Left lung (tissue), 10 donors: ENCODE results near the gene PON3. TPM values are rescaled to one million over a fixed set of nuclear protein-coding genes. Genes with fewer than 3 reads are reported as not detected.

Experiments used
- ATAC-seq: fragments of 200-7000 bp; cut with Tn5 transposase; one replicate; pipeline ENCODE4 v1.9.1; 2020; ENCODE audit warnings: moderate library complexity
- DNase-seq, 4 donors: peaks; one replicate each; pipeline ENCODE4 v3.0.0-alpha.2; 2013 to 2020
- H3K27ac ChIP-seq, 2 donors: fragments of 200-600 bp; sonication (generic) in 1 of 2; one replicate each; pipeline versions ENCODE4 v1.5.0 to v1.8.0; 2020 to 2021
- H3K27me3 ChIP-seq, 2 donors: fragments of 200-600 bp; sonication (generic) in 1 of 2; one replicate each; pipeline versions ENCODE4 v1.5.0 to v1.8.0; 2020 to 2021
- H3K36me3 ChIP-seq, 2 donors: fragments of 200-600 bp; sonication (generic) in 1 of 2; one replicate each; pipeline versions ENCODE4 v1.5.0 to v1.8.0; 2020 to 2021
- H3K4me1 ChIP-seq, 2 donors: fragments of 200-600 bp; one replicate each; pipeline ENCODE4 v1.8.0; 2021
- H3K4me3 ChIP-seq, 2 donors: fragments of 200-600 bp; sonication (generic) in 1 of 2; one replicate each; pipeline versions ENCODE4 v1.5.0 to v1.8.0; 2020 to 2021; ENCODE audit warnings: mild to moderate bottlenecking in 1 of 2
- H3K9me3 ChIP-seq, 2 donors: fragments of 200-600 bp; sonication (generic) in 1 of 2; one replicate each; pipeline versions ENCODE4 v1.5.0 to v1.8.0; 2020 to 2021
- intact Hi-C, 2 donors: fragments of 100-400 bp; cut with DNase I; formaldehyde crosslinking; loops; one replicate each; pipeline versions ENCODE4 v1.11.2 to v1.14.2; 2022
- polyA plus RNA-seq, 6 donors: library from polyadenylated mRNA; unstranded; fragments of 120-200 nt; gene quantifications; one replicate each; pipeline ENCODE4 v1.2.1, GENCODE V29; 2013; ENCODE audit not compliant: insufficient read length in 6 of 6
- total RNA-seq, 2 donors: library from RNA; stranded (reverse); fragmentation: NEBNext Ultra II Directional; extraction: Animal tissue kit (Norgen Biotek cat#: 25700); gene quantifications; one replicate each; pipeline ENCODE4 v1.2.1, GENCODE V29; 2021
- TF ChIP-seq, protein P1 (sequence below), 2 donors: fragments of 200-600 bp; sonication (generic) in 1 of 2; IDR thresholded peaks; one replicate each; pipeline versions ENCODE4 v1.5.0 to v1.8.0; 2021; ENCODE audit warnings: antibody characterized with exemption in 2 of 2
- donor health status: DM: no; HTN: yes; CAD: no.
- donor health status: DM: no; HTN: no; CAD: no.

Gene PON3
- total and polyA plus RNA-seq, 8 donors, result 13.5 to 49.3 (median 16.5) TPM

DNA sequence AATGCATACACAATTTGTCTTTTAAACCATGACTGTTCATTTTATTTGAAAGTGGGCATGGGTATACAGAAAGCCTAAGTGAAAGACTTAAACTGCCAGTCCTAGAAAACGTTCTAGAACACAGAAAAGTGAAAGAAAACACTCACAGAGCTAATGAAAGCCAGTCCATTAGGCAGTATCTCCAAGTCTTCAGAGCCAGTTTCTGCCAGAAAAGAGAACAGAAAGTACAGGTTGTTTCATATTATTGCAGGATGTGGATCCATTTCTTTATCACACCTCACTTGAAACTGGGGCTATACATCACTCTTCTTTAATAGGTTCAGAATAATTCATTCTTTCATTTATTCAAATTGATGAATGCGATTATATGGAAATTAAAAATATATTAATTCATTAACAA lies 79.6 kb downstream of the PON3 start:
- H3K4me1 ChIP-seq, result no peaks in the 10 kb centered on the region
- TF ChIP-seq, protein P1, sequence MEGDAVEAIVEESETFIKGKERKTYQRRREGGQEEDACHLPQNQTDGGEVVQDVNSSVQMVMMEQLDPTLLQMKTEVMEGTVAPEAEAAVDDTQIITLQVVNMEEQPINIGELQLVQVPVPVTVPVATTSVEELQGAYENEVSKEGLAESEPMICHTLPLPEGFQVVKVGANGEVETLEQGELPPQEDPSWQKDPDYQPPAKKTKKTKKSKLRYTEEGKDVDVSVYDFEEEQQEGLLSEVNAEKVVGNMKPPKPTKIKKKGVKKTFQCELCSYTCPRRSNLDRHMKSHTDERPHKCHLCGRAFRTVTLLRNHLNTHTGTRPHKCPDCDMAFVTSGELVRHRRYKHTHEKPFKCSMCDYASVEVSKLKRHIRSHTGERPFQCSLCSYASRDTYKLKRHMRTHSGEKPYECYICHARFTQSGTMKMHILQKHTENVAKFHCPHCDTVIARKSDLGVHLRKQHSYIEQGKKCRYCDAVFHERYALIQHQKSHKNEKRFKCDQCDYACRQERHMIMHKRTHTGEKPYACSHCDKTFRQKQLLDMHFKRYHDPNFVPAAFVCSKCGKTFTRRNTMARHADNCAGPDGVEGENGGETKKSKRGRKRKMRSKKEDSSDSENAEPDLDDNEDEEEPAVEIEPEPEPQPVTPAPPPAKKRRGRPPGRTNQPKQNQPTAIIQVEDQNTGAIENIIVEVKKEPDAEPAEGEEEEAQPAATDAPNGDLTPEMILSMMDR (IDR thresholded peaks at IDR 0.05), result no peak
- DNase-seq, result no peak
- H3K4me3 ChIP-seq, result no peak overlapping the region
- H3K27me3 ChIP-seq, result no peaks in the 10 kb centered on the region
- intact Hi-C loops, result no loop called here
- no peaks in the 10 kb centered on the region for H3K36me3 ChIP-seq
- ATAC-seq, result no peak
- H3K9me3 ChIP-seq, result no peaks in the 10 kb centered on the region
- H3K27ac ChIP-seq, result no peak overlapping the region

DNA sequence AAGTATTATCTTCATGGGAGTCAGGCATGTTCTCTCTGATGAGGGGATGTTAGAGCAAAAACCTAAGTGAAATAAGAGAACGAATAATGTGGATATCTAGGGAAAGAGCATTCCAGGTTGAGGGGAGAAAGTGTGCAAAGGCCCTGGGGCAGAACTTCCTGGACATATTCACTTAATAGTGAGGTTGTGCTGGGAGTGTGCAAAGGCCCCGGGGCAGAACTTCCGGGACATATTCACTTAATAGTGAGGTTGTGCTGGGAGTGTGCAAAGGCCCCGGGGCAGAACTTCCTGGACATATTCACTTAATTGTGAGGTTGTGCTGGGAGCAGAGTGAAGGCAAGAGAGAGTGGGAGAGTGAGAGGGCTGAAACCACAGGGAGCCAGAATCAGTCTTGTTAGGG lies 83.6 kb downstream of the PON3 start:
- Histone ChIP-seq H3K9me3 (no peaks in the 10 kb centered on the region), H3K27ac (no peak overlapping the region), H3K27me3 (no peaks in the 10 kb centered on the region), H3K4me3 (no peak overlapping the region), H3K36me3 (no peaks in the 10 kb centered on the region), H3K4me1 (no peaks in the 10 kb centered on the region)
- intact Hi-C loops, result no loop called here
- ATAC-seq (no peak), DNase-seq (no peak)
- TF ChIP-seq, protein P1 (IDR thresholded peaks at IDR 0.05), result no peak

DNA sequence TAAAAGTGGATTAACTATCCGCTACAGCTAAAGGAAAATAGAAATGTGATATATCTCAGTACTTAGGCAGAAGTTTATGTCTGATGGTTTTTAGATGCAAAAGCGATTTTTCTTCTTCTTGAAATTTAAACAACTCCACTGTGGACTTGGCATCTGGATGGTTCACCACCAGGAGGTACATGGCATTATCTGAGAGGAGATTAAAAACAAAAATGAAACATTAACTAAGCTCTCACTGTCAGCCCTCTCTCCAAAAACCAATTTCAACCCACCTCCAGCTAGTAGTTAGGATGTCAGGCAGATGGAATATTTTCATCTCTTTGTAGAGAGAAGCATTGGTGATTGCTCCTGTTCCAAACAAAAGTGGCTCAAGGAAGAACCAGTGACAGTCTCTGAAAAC lies 84.8 kb downstream of the PON3 start:
- Histone ChIP-seq H3K36me3 (no peaks in the 10 kb centered on the region), H3K27me3 (no peaks in the 10 kb centered on the region), H3K27ac (no peak overlapping the region), H3K9me3 (no peaks in the 10 kb centered on the region), H3K4me1 (no peaks in the 10 kb centered on the region), H3K4me3 (no peak overlapping the region)
- no peak for ATAC-seq
- TF ChIP-seq, protein P1 (IDR thresholded peaks at IDR 0.05), result no peak
- intact Hi-C loops, result no loop called here
- DNase-seq, result no peak

GRCh38 chr7:95309951-95310350 lies 86.2 kb downstream of the PON3 start:
- no peak overlapping the region for H3K27ac ChIP-seq

More at GRCh38 chr7:95309951-95310350, 86.2 kb downstream of the PON3 start:
- DNase-seq (no peak), ATAC-seq (no peak)
- Histone ChIP-seq H3K36me3 (no peaks in the 10 kb centered on the region), H3K4me3 (no peak overlapping the region), H3K4me1 (no peaks in the 10 kb centered on the region), H3K9me3 (no peaks in the 10 kb centered on the region), H3K27me3 (no peaks in the 10 kb centered on the region)
- TF ChIP-seq, protein P1 (IDR thresholded peaks at IDR 0.05), result no peak
- intact Hi-C loops, result no loop called here

Other genes with a start within 250 kb of the PON3 start
- under 1 TPM; 0.42 to 0.67 TPM for gene PON1, start 71.8 kb downstream of the PON3 start, total RNA-seq
- gene PON1, start 71.8 kb downstream of the PON3 start, polyA plus RNA-seq, result 1 to 10 TPM in 3 of 6 donors, under 1 TPM in 3; 0.59 to 1.7 (median 1.0) TPM
- gene PON2, start 38.7 kb upstream of the PON3 start, total RNA-seq, result 100 to 1,000 TPM; 192 to 277 TPM
- gene PON2, start 38.7 kb upstream of the PON3 start, polyA plus RNA-seq, result 100 to 1,000 TPM; 290 to 511 (median 299) TPM
- gene ASB4, start 89.6 kb upstream of the PON3 start, total RNA-seq, result under 1 TPM; 0.10 to 0.29 TPM
- gene ASB4, start 89.6 kb upstream of the PON3 start, polyA plus RNA-seq, result 1 to 10 TPM in 3 of 6 donors, under 1 TPM in 3; 0.60 to 1.6 (median 1.0) TPM
- gene PDK4, start 200.1 kb upstream of the PON3 start, total RNA-seq, result 10 to 100 TPM; 26.0 to 56.6 TPM
- 10 to 100 TPM; 20.0 to 46.4 (median 32.0) TPM for gene PDK4, start 200.1 kb upstream of the PON3 start, polyA plus RNA-seq